COR-L47 (cell line): ENCODE measurements around the gene E2F6.

Experiments
- DNase-seq: peaks from one replicate; lab custom pipeline; 2025; lab: John Stamatoyannopoulos, UW

E2F6 gene

GRCh38 chr2:11456251-11456650 is 9.7 kb downstream of the E2F6 start:
- DNase-seq, result no peak

- no peak for DNase-seq
Measured at GRCh38 chr2:11454824-11455223, 11.1 kb downstream of the E2F6 start.

GRCh38 chr2:11450791-11451190 is 15.2 kb downstream of the E2F6 start:
- no peak for DNase-seq

GRCh38 chr2:11446733-11447248 is 19.2 kb downstream of the E2F6 start:
- peak; percentile 17 for DNase-seq

- DNase-seq, result no peak
Measured at GRCh38 chr2:11444737-11445136, 21.2 kb downstream of the E2F6 start.

GRCh38 chr2:11438555-11439080 is 27.3 kb downstream of the E2F6 start:
- no peak for DNase-seq

GRCh38 chr2:11437602-11438001 is 28.4 kb downstream of the E2F6 start:
- no peak for DNase-seq

GRCh38 chr2:11435036-11435435 is 30.9 kb downstream of the E2F6 start:
- DNase-seq, result no peak

GRCh38 chr2:11434443-11434842 is 31.5 kb downstream of the E2F6 start:
- DNase-seq, result no peak

GRCh38 chr2:11433822-11434221 is 32.1 kb downstream of the E2F6 start:
- no peak for DNase-seq

- no peak for DNase-seq
Measured at GRCh38 chr2:11430729-11431128, 35.2 kb downstream of the E2F6 start.

GRCh38 chr2:11427224-11427623 is 38.7 kb downstream of the E2F6 start:
- no peak for DNase-seq

GRCh38 chr2:11422901-11423435 is 43.0 kb downstream of the E2F6 start:
- DNase-seq, result no peak

GRCh38 chr2:11422491-11422865 is 43.5 kb downstream of the E2F6 start:
- no peak for DNase-seq

- DNase-seq, result no peak
Measured at GRCh38 chr2:11421863-11422490, 44.0 kb downstream of the E2F6 start.

- DNase-seq, result no peak
Measured at GRCh38 chr2:11420671-11421070, 45.3 kb downstream of the E2F6 start.

GRCh38 chr2:11420190-11420589 is 45.8 kb downstream of the E2F6 start:
- no peak for DNase-seq

GRCh38 chr2:11419781-11420180 is 46.2 kb downstream of the E2F6 start:
- DNase-seq, result no peak

- DNase-seq, result peak; percentile 8
Measured at GRCh38 chr2:11417946-11418585, 47.9 kb downstream of the E2F6 start.

GRCh38 chr2:11416931-11417330 is 49.0 kb downstream of the E2F6 start:
- no peak for DNase-seq

GRCh38 chr2:11416186-11416585 is 49.8 kb downstream of the E2F6 start:
- no peak for DNase-seq

- DNase-seq, result no peak
Measured at GRCh38 chr2:11414372-11415124, 51.4 kb downstream of the E2F6 start.

GRCh38 chr2:11412449-11412810 is 53.5 kb downstream of the E2F6 start:
- DNase-seq, result no peak
